Keratinocyte (primary cell): Measurements from ENCODE around the gene ZGRF1. TPM values are rescaled to one million over a fixed set of nuclear protein-coding genes. Genes with fewer than 3 reads are reported as not detected.

Experiments used
- DNase-seq: peaks from one replicate; pipeline ENCODE4 v3.0.0-alpha.2; 2011; ENCODE audit warnings: low read depth, missing footprints, low spot score
- FAIRE-seq: peaks from 2 replicates; lab custom pipeline; 2011; peaks lifted over from hg19 to GRCh38; lab: Jason Lieb, UNC
- H2AFZ ChIP-seq: 2 replicates; pipeline ENCODE4 v1.6.0; 2012; ENCODE audit warnings: low read length, control low read depth, inconsistent platforms; ENCODE audit not compliant: control insufficient read depth
- H3K27ac ChIP-seq: 2 replicates; pipeline ENCODE4 v1.5.1; 2011; ENCODE audit warnings: low read length; ENCODE audit not compliant: control insufficient read depth, insufficient read depth
- H3K27me3 ChIP-seq: 3 replicates; pipeline ENCODE4 v1.6.0; 2011; ENCODE audit warnings: low read length; ENCODE audit not compliant: control insufficient read depth, insufficient read depth; ENCODE audit errors: extremely low read depth
- H3K36me3 ChIP-seq, 2 experiments: 2 replicates in 1 of 2; 3 replicates in 1 of 2; pipeline ENCODE4 v1.5.1; 2011; ENCODE audit warnings: low read length in 2 of 2, mild to moderate bottlenecking in 1 of 2; ENCODE audit not compliant: control insufficient read depth in 2 of 2, insufficient read depth in 2 of 2; ENCODE audit errors: extremely low read depth in 1 of 2
- H3K4me1 ChIP-seq: 3 replicates; pipeline ENCODE4 v1.5.1; 2011; ENCODE audit warnings: low read length; ENCODE audit not compliant: control insufficient read depth, insufficient read depth; ENCODE audit errors: extremely low read depth
- H3K4me2 ChIP-seq: 3 replicates; pipeline ENCODE4 v1.6.0; 2011; ENCODE audit warnings: low read depth, low read length; ENCODE audit not compliant: control insufficient read depth, insufficient read depth; ENCODE audit errors: extremely low read depth
- H3K4me3 ChIP-seq, 3 experiments: fragments of 200-600 bp in 1 of 3; sonication (generic) in 1 of 3; 2 replicates in 2 of 3; 3 replicates in 1 of 3; pipeline ENCODE4 v1.5.1; 2011 to 2016; ENCODE audit warnings: low read length in 3 of 3, mild to moderate bottlenecking in 3 of 3, control low read depth in 2 of 3, inconsistent platforms in 1 of 3, low read depth in 1 of 3, mixed read lengths in 1 of 3, mixed run types in 1 of 3, moderate library complexity in 1 of 3; ENCODE audit not compliant: control insufficient read depth in 2 of 3, insufficient read depth in 2 of 3; ENCODE audit errors: extremely low read depth in 1 of 3
- H3K79me2 ChIP-seq: 2 replicates; pipeline ENCODE4 v1.6.0; 2012; ENCODE audit warnings: low read length; ENCODE audit not compliant: control insufficient read depth, insufficient read depth
- H3K9ac ChIP-seq: 3 replicates; pipeline ENCODE4 v1.6.0; 2011; ENCODE audit warnings: low read length; ENCODE audit not compliant: control insufficient read depth, insufficient read depth; ENCODE audit errors: extremely low read depth
- H3K9me1 ChIP-seq: 3 replicates; pipeline ENCODE4 v1.6.0; 2011; ENCODE audit warnings: low read length; ENCODE audit not compliant: control insufficient read depth, insufficient read depth; ENCODE audit errors: extremely low read depth
- H3K9me3 ChIP-seq: 2 replicates; pipeline ENCODE4 v1.5.1; 2012; ENCODE audit warnings: low read depth, low read length; ENCODE audit not compliant: control insufficient read depth
- H4K20me1 ChIP-seq: 3 replicates; pipeline ENCODE4 v1.6.0; 2011; ENCODE audit warnings: low read length; ENCODE audit not compliant: control insufficient read depth, insufficient read depth; ENCODE audit errors: extremely low read depth
- CTCF ChIP-seq, 3 experiments: IDR thresholded peaks in 1 of 3; conservative IDR thresholded peaks in 1 of 3; optimal IDR thresholded peaks in 1 of 3; 2 replicates in 2 of 3; 3 replicates in 1 of 3; pipeline versions ENCODE3 to v1.5.1; 2011; ENCODE audit warnings: low read length in 3 of 3, mild to moderate bottlenecking in 3 of 3, moderate library complexity in 2 of 3, control low read depth in 1 of 3, inconsistent platforms in 1 of 3; ENCODE audit not compliant: insufficient read depth in 2 of 3; ENCODE audit errors: extremely low read depth in 1 of 3
- EZH2 ChIP-seq: IDR thresholded peaks from one replicate; pipeline ENCODE4 v1.6.1; 2012; ENCODE audit warnings: inconsistent platforms, mild to moderate bottlenecking, low read length, moderate library complexity
- dilution Hi-C: fragments of 300-500 bp; cut with MboI; formaldehyde crosslinking; loops from one replicate; pipeline ENCODE4 v1.7.0; 2020; ENCODE audit warnings: low sequenced_read_pairs; ENCODE audit not compliant: extremely low pct_ligation_motif_present
- polyA plus RNA-seq, 5 experiments: library from polyadenylated mRNA; depleted of rRNA in 3 of 5; stranded (reverse) in 3 of 5; stranded (forward) in 1 of 5; unstranded in 1 of 5; fragments of >200 nt; gene quantifications; 1 replicate in 1 of 5; 2 replicates in 3 of 5; 3 replicates in 1 of 5; pipeline versions ENCODE4 v1.2.1 to v1.2.3, GENCODE V29; 2011 to 2012; ENCODE audit warnings: missing spikeins in 2 of 5, low read depth in 1 of 5, low replicate concordance in 1 of 5

ZGRF1 gene
- polyA plus RNA-seq, 1 donor (not counting 4 experiments of a cell fraction or from before 2014, with no cell fraction given), result 3.6 TPM

DNA sequence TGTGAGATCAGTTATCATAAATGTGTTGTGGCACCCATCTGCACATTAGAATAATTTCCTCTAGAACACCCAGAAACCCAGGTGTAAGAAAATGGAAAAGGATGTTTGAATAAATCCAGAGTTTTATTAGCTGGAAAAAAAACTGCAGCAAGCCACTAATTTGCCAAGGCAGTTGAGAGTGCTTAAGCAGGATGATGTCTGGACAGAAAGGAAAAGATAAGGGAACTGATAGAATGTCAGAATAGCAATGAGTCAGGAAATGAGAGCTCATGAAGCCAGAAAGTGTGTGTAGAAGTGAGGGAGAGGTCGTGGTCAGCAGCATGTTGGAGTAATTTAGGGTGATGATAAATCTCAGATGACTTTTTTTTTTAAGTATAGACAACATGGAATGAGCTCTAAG is 105.6 kb downstream of the ZGRF1 start:
- H3K4me3 ChIP-seq, result no peak overlapping the region
- no peak for TF ChIP-seq CTCF (optimal IDR thresholded peaks at IDR 0.05 in 1 of 3, IDR thresholded peaks at IDR 0.05 in 1 of 3, conservative IDR thresholded peaks at IDR 0.05 in 1 of 3; ENCODE audit: extremely low read depth in 1 of 3, insufficient read depth in 2 of 3, low read length in 3 of 3)
- no peak for TF ChIP-seq EZH2
- no peak for DNase-seq
- no peak overlapping the region for H3K27ac ChIP-seq
- H3K36me3 ChIP-seq, result no peaks in the 10 kb centered on the region
- no peaks in the 10 kb centered on the region for H3K9me3 ChIP-seq
- H3K4me1 ChIP-seq, result no peaks in the 10 kb centered on the region
- H2AFZ ChIP-seq, result no peak overlapping the region
- H3K4me2 ChIP-seq, result no peak overlapping the region
- dilution Hi-C loops, result no loop called here
- H3K9ac ChIP-seq, result no peak overlapping the region
- no peak for FAIRE-seq
- H3K9me1 ChIP-seq, result no peaks in the 10 kb centered on the region
- H3K79me2 ChIP-seq, result no peaks in the 10 kb centered on the region
- no peaks in the 10 kb centered on the region for H3K27me3 ChIP-seq
- no peaks in the 10 kb centered on the region for H4K20me1 ChIP-seq

- Histone ChIP-seq H3K9ac (no peak overlapping the region), H3K79me2 (no peaks in the 10 kb centered on the region), H3K9me1 (no peaks in the 10 kb centered on the region), H3K27me3 (peaks cover 36% of the 10 kb centered on the region), H3K9me3 (no peaks in the 10 kb centered on the region), H3K27ac (no peak overlapping the region), H2AFZ (no peak overlapping the region), H3K4me3 (no peak overlapping the region), H3K4me1 (peaks cover 10% of the 10 kb centered on the region), H3K4me2 (no peak overlapping the region), H3K36me3 (no peaks in the 10 kb centered on the region), H4K20me1 (no peaks in the 10 kb centered on the region)
- no peak for TF ChIP-seq EZH2
- TF ChIP-seq CTCF (optimal IDR thresholded peaks at IDR 0.05 in 1 of 3, IDR thresholded peaks at IDR 0.05 in 1 of 3, conservative IDR thresholded peaks at IDR 0.05 in 1 of 3; ENCODE audit: extremely low read depth in 1 of 3, insufficient read depth in 2 of 3, low read length in 3 of 3), result no peak
- dilution Hi-C loops, result no loop called here
- no peak for FAIRE-seq
- no peak for DNase-seq
Measured at GRCh38 chr4:112526061-112526460, 110.6 kb downstream of the ZGRF1 start.
